B cell (primary cell): ENCODE measurements around the gene SLC35G6. TPM values are rescaled to one million over a fixed set of nuclear protein-coding genes. Genes with fewer than 3 reads are reported as not detected.

ENCODE experiments used
- ATAC-seq: fragments of 200-7000 bp; cut with Tn5 transposase; one replicate; pipeline ENCODE4 v1.10.0; 2021; ENCODE audit warnings: low read depth, mild to moderate bottlenecking, moderate number of reproducible peaks, moderate library complexity
- CTCF ChIA-PET: fragments of 350-600 bp; sonication (Branson Sonifier 250); formaldehyde crosslinking; loops from one replicate; lab custom pipeline; 2021; ENCODE audit warnings: antibody characterized with exemption, inconsistent platforms; lab: Charles Lee
- POLR2A ChIA-PET: fragments of 350-600 bp; sonication (Branson Sonifier 250); formaldehyde crosslinking; loops from one replicate; lab custom pipeline; 2021; ENCODE audit warnings: antibody characterized with exemption; lab: Charles Lee
- DNase-seq: peaks from one replicate; pipeline ENCODE4 v3.0.0; 2013
- H2AFZ ChIP-seq: 2 replicates; pipeline ENCODE4 v1.6.1; 2012; ENCODE audit warnings: mild to moderate bottlenecking, low read depth, low read length; ENCODE audit not compliant: insufficient read depth, poor library complexity, severe bottlenecking
- H3K27ac ChIP-seq, 2 donors: 1 replicate in 1 of 2; 2 replicates in 1 of 2; pipeline ENCODE4 v1.5.1; 2012 to 2013; ENCODE audit warnings: low read length in 2 of 2, mild to moderate bottlenecking in 2 of 2, moderate library complexity in 1 of 2
- H3K27me3 ChIP-seq, 4 experiments: fragments of 200-600 bp in 1 of 4; sonication (generic) in 1 of 4; replicated peaks in 1 of 4; 1 replicate in 2 of 4; 2 replicates in 2 of 4; pipeline versions ENCODE4 v1.6.1 to v1.7.0; 2013 to 2016; ENCODE audit warnings: low read length in 3 of 4, mild to moderate bottlenecking in 2 of 4, mixed read lengths in 1 of 4, moderate library complexity in 1 of 4; ENCODE audit not compliant: insufficient read depth in 4 of 4, control insufficient read depth in 3 of 4; ENCODE audit errors: control extremely low read depth in 1 of 4
- H3K36me3 ChIP-seq, 2 experiments: replicated peaks in 1 of 2; 1 replicate in 1 of 2; 2 replicates in 1 of 2; pipeline versions ENCODE4 v1.6.1 to v1.7.1; 2013; ENCODE audit warnings: low read length in 1 of 2; ENCODE audit not compliant: insufficient read depth in 2 of 2, control insufficient read depth in 1 of 2; ENCODE audit errors: control extremely low read depth in 1 of 2, extremely low read depth in 1 of 2
- H3K4me1 ChIP-seq, 2 donors: fragments of 200-600 bp in 1 of 2; sonication (generic) in 1 of 2; 1 replicate in 1 of 2; 2 replicates in 1 of 2; pipeline versions ENCODE4 v1.5.1 to v1.6.1; 2013 to 2017; ENCODE audit warnings: low read length in 2 of 2; ENCODE audit not compliant: control insufficient read depth in 2 of 2, insufficient read depth in 2 of 2
- H3K4me2 ChIP-seq: replicated peaks from 2 replicates; pipeline ENCODE3; 2012; ENCODE audit warnings: mild to moderate bottlenecking, low read depth, low read length; ENCODE audit not compliant: poor library complexity, severe bottlenecking
- H3K4me3 ChIP-seq, 5 experiments: fragments of 200-600 bp in 1 of 5; sonication (generic) in 1 of 5; 1 replicate in 3 of 5; 2 replicates in 2 of 5; pipeline versions ENCODE4 v1.5.1 to v1.7.0; 2011 to 2016; ENCODE audit warnings: low read length in 4 of 5, mild to moderate bottlenecking in 4 of 5, low read depth in 2 of 5, control low read depth in 1 of 5, moderate library complexity in 1 of 5; ENCODE audit not compliant: insufficient read depth in 1 of 5; ENCODE audit errors: control extremely low read depth in 1 of 5, extremely low read depth in 1 of 5
- H3K79me2 ChIP-seq: fragments of 200-600 bp; sonication (generic); one replicate; pipeline ENCODE4 v1.6.0; 2016; ENCODE audit warnings: low read length; ENCODE audit not compliant: control insufficient read depth, insufficient read depth
- H3K9ac ChIP-seq: fragments of 200-600 bp; sonication (generic); 2 replicates; pipeline ENCODE4 v1.6.1; 2017; ENCODE audit warnings: mild to moderate bottlenecking, low read length, moderate library complexity
- H3K9me3 ChIP-seq, 3 donors: one replicate each; pipeline versions ENCODE4 v1.6.1 to v1.7.1; 2013; ENCODE audit warnings: low read length in 2 of 3; ENCODE audit not compliant: control insufficient read depth in 2 of 3, insufficient read depth in 1 of 3; ENCODE audit errors: control extremely low read depth in 1 of 3
- H4K20me1 ChIP-seq: 2 replicates; pipeline ENCODE4 v1.6.0; 2012; ENCODE audit warnings: mild to moderate bottlenecking, low read length; ENCODE audit not compliant: insufficient read depth, control insufficient read depth, poor library complexity, severe bottlenecking
- H3K27ac Mint-ChIP-seq: one replicate; pipeline ENCODE4 v1.8.0; 2021; ENCODE audit warnings: mixed read lengths
- H3K27me3 Mint-ChIP-seq: one replicate; pipeline ENCODE4 v1.8.0; 2021; ENCODE audit warnings: mixed read lengths
- H3K4me1 Mint-ChIP-seq: one replicate; pipeline ENCODE4 v1.8.0; 2021; ENCODE audit warnings: mixed read lengths
- H3K4me3 Mint-ChIP-seq: one replicate; pipeline ENCODE4 v1.8.0; 2021; ENCODE audit warnings: mixed read lengths
- H3K9me3 Mint-ChIP-seq: one replicate; pipeline ENCODE4 v1.8.0; 2022; ENCODE audit warnings: mixed read lengths; ENCODE audit not compliant: insufficient read depth
- EZH2 ChIP-seq: IDR thresholded peaks from 2 replicates; pipeline ENCODE4 v1.6.1; 2012; ENCODE audit warnings: borderline replicate concordance, low read depth, mild to moderate bottlenecking, moderate library complexity, low read length; ENCODE audit not compliant: insufficient read depth, poor library complexity, severe bottlenecking
- WGBS: methylation state at CpG from one replicate; pipeline ENCODE4 v1.1.5; 2013; ENCODE audit warnings: missing lambda C conversion rate; ENCODE audit not compliant: insufficient coverage; 5-methylcytosine and 5-hydroxymethylcytosine counted together
- intact Hi-C: fragments of 100-400 bp; cut with micrococcal nuclease; formaldehyde crosslinking; loops from one replicate; pipeline ENCODE4 v1.10.0; 2022
- polyA plus RNA-seq: library from polyadenylated mRNA; depleted of rRNA; stranded (reverse); fragments of >200 nt; gene quantifications from 2 replicates; pipeline ENCODE4 v1.2.3, GENCODE V29; 2012
- total RNA-seq, 2 donors: library from RNA; stranded (reverse); fragments of 120-200 nt in 1 of 2; gene quantifications; 1 replicate in 1 of 2; 2 replicates in 1 of 2; pipeline versions ENCODE4 v1.2.3 to v1.2.4, GENCODE V29; 2013 to 2022
- TF ChIP-seq, protein P1 (sequence below): fragments of 200-600 bp; IDR thresholded peaks from one replicate; pipeline ENCODE4 v1.8.0; 2022; ENCODE audit warnings: antibody characterized with exemption, mild to moderate bottlenecking

Gene SLC35G6
- total and polyA plus RNA-seq, 2 donors (not counting 1 experiment from before 2014, with no cell fraction given) = 0.04 to 0.30 TPM

DNA sequence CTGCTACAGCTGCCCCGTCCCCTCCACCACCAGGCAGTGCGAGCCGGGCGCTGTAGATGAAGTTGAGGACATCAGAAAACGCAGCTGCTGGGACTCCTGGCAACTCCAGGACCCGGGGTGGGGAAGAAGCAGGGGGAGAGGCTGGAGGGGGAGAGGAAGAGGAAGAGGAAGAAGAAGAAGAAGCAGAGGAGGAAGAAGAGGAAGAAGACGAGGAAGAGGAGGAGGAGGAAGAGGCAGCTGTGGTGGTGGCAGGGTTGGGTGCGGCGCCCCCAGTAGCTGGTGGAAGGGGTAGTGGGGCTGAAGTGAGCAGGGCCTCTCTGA lies 15.0 kb upstream of the SLC35G6 start:
- CTCF ChIA-PET = no interaction called here

DNA sequence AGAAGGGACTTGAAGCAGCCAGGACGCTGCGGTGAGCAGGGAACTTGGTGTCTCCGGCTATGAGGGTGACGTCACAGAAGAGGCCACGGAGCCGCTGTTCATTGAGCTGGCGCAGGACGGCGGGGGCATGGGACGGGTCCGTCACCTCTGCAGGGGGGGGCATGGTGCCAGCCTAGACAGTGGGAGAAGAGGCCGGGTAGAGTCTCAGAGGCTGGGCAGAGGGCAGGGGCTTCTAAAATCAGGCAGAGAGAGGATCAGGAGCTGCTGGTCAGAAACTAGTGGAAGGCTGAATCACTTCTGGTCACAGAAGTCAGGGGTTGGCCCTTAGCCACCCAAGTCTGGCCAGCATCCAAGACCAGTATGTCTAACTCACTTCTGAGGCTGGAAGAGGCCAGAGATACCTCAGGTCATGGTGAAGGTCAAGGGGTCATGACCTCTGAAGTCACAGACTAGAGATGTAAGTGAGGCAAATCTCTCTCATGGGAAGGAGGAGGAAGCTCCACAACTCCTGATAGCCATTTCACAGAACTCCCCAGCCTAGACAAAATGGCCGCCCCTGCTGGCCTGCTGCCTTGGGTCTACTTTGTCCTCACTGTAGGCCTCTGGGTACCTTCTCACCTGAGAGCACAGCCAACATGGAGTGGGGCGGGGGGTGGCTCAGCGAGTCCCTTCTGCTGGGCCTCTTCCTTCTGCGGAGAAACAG lies 14.5 kb upstream of the SLC35G6 start:
- no peaks in the 10 kb centered on the region for H3K27me3 Mint-ChIP-seq
- no peak overlapping the region for H3K27ac Mint-ChIP-seq
- intact Hi-C loops = no loop called here
- CTCF ChIA-PET = no interaction called here
- ATAC-seq = no peak
- peaks cover 23% of the 10 kb centered on the region for H3K4me1 Mint-ChIP-seq
- Histone ChIP-seq H3K4me2 (peak overlapping the region; percentile 11), H3K27ac (no peak overlapping the region), H3K4me1 (peaks cover 8 to 18% of the 10 kb centered on the region in 2 donors), H4K20me1 (peaks cover 42% of the 10 kb centered on the region), H3K4me3 (no peak overlapping the region), H3K79me2 (peaks cover 36% of the 10 kb centered on the region), H2AFZ (no peak overlapping the region), H3K9ac (no peak overlapping the region), H3K27me3 (no peaks in the 10 kb centered on the region), H3K9me3 (no peaks in the 10 kb centered on the region), H3K36me3 (peaks cover 0 to 33% of the 10 kb centered on the region in 2 experiments)
- TF ChIP-seq, protein P1, sequence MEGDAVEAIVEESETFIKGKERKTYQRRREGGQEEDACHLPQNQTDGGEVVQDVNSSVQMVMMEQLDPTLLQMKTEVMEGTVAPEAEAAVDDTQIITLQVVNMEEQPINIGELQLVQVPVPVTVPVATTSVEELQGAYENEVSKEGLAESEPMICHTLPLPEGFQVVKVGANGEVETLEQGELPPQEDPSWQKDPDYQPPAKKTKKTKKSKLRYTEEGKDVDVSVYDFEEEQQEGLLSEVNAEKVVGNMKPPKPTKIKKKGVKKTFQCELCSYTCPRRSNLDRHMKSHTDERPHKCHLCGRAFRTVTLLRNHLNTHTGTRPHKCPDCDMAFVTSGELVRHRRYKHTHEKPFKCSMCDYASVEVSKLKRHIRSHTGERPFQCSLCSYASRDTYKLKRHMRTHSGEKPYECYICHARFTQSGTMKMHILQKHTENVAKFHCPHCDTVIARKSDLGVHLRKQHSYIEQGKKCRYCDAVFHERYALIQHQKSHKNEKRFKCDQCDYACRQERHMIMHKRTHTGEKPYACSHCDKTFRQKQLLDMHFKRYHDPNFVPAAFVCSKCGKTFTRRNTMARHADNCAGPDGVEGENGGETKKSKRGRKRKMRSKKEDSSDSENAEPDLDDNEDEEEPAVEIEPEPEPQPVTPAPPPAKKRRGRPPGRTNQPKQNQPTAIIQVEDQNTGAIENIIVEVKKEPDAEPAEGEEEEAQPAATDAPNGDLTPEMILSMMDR = no peak
- TF ChIP-seq EZH2 = no peak
- 89% methylated on average over 14 of the region's 16 CpGs for WGBS
- no peak overlapping the region for H3K4me3 Mint-ChIP-seq
- H3K9me3 Mint-ChIP-seq = no peaks in the 10 kb centered on the region
- POLR2A ChIA-PET = interaction anchor here (0.6 to 1.3 kb wide), 4 partner anchors 8 to 87 kb away, joined by 3 to 9 read pairs (median 4); partner anchors contain the start of gene ZBTB4
- no peak for DNase-seq

More for the DNA sequence above, 15.0 kb upstream of the SLC35G6 start:
- Histone ChIP-seq H3K27me3 (no peaks in the 10 kb centered on the region), H3K27ac (no peak overlapping the region), H3K9me3 (no peaks in the 10 kb centered on the region), H3K4me1 (peaks cover 8 to 13% of the 10 kb centered on the region in 2 donors), H3K4me3 (no peak overlapping the region), H2AFZ (no peak overlapping the region), H3K9ac (no peak overlapping the region), H3K79me2 (peaks cover 31% of the 10 kb centered on the region), H3K4me2 (no peak overlapping the region), H3K36me3 (peaks cover 0 to 29% of the 10 kb centered on the region in 2 experiments), H4K20me1 (peaks cover 40% of the 10 kb centered on the region)
- Mint-ChIP-seq H3K4me1 (peaks cover 18% of the 10 kb centered on the region), H3K4me3 (no peak overlapping the region), H3K27ac (no peak overlapping the region), H3K27me3 (no peaks in the 10 kb centered on the region), H3K9me3 (no peaks in the 10 kb centered on the region)
- TF ChIP-seq EZH2 = no peak
- TF ChIP-seq, protein P1 = no peak
- intact Hi-C loops = no loop called here
- 69% methylated on average over 3 of the region's 9 CpGs for WGBS
- ATAC-seq (no peak), DNase-seq (no peak)
- POLR2A ChIA-PET = interaction anchor here (0.6 to 1.3 kb wide), 4 partner anchors 11 to 88 kb away, joined by 3 to 4 read pairs (median 4); partner anchors contain the start of gene ZBTB4
